ENCODE measurements around the gene TMEM217.
A peak's percentile ranks its signal among the peaks of the same experiment; 100 is the strongest.
"Not testable (repeated sequence)": the region's sequence is repeated elsewhere in the genome, so short reads cannot be mapped to it uniquely, and the experiment has no call there.

TMEM217 gene
- long read RNA-seq, donor 1, result 0 reads
- long read RNA-seq, donor 2, result 0 reads
- long read RNA-seq, donor 3, result 0 reads
- long read RNA-seq, donor 4, result 0 reads
- long read RNA-seq, donor 5, result 0 reads
- long read RNA-seq, donor 6, result 0 reads
- long read RNA-seq, donor 7, result 0 reads
- long read RNA-seq, donor 8, result 0 reads

- DNase-seq, result peak; percentile 94
These were observed at the start of gene TMEM217, which contains the start of gene TBC1D22B for GRCh38 chr6:37257634-37258404. TSS of gene TMEM217 (minus strand) at chr6:37258144. CDS start at chr6:37219030, 39,114 bp downstream. TSS of gene TBC1D22B (plus strand) at chr6:37257772. CDS start at chr6:37257918, 146 bp downstream.

DNA sequence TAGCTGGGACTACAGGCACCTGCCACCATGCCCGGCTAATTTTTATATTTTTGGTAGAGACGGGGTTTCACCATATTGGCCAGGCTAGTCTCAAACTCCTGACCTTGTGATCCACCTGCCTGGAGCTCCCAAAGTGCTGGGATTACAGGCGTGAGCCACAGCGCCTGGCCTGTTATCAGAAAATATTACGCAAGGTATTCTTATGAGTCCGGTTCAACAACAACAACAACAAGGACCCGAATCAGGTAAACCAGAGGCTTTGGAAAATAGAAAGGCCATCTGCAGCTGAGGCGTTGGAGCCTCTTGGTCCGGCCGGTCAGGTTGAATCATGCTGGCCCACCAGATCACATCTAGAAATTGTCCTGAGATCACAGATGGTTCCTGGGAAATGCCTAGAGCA, 49.5 kb upstream of the TMEM217 start:
- not testable (repeated sequence) for DNase-seq

- no peak for DNase-seq
These were observed 48.8 kb upstream of the TMEM217 start for GRCh38 chr6:37306624-37307222.

- no peak for DNase-seq
These were observed 48.0 kb upstream of the TMEM217 start for GRCh38 chr6:37305841-37306425.

- DNase-seq, result no peak
These were observed 46.8 kb upstream of the TMEM217 start for GRCh38 chr6:37304766-37305165.

GRCh38 chr6:37303891-37304503, 46.1 kb upstream of the TMEM217 start:
- DNase-seq, result no peak

GRCh38 chr6:37303091-37303660, 45.2 kb upstream of the TMEM217 start:
- no peak for DNase-seq

DNA sequence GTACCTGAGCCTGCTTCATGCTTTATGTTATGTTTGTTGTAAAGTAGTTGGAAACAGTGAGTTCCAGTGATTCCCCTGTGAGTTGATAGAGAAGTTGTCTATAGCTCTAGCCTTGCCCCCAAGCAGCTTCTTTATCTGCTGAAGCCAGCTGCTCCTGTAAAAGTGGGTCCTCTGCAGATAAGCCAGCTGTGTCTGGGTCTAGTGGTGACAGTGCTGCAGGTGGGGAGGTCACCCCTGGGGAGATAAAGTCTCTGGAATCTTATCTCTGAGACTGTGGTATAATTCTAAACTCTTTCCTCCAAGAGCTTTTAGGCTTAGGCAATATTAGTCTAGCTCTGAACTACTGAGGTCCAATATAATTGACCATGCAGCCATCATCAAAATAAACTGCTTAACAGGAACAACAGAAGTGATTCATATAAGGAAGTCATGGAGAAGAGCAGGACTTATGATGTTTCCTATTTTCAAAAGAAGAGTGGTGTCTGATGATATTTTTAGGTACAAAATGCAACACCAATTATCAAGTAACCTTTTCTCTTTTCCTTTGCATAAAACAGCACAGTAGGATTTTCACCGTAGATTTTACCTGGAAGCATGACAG, 44.2 kb upstream of the TMEM217 start:
- no peak for DNase-seq

DNA sequence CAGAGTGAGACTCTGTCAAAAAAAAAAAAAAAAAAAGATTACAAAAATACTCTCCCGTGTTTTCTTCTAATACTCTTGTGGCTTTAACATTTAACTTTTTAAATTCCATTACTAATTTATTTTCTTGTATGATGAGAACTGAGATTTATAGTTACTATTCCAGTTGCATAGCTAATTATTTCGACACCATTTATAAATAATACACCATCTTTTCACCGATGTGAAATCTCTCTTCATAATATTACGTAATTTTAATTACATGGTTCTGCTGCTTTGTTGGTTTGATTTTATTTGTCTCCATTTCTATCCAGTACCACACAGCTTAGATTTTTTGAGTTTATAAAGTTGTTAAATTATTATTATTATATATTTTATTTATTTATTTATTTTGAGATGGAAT, 42.0 kb upstream of the TMEM217 start:
- DNase-seq, result no peak

- DNase-seq, result no peak
These were observed 41.0 kb upstream of the TMEM217 start for GRCh38 chr6:37298958-37299357.

GRCh38 chr6:37297637-37298036, 39.7 kb upstream of the TMEM217 start:
- DNase-seq, result not testable (repeated sequence)

DNA sequence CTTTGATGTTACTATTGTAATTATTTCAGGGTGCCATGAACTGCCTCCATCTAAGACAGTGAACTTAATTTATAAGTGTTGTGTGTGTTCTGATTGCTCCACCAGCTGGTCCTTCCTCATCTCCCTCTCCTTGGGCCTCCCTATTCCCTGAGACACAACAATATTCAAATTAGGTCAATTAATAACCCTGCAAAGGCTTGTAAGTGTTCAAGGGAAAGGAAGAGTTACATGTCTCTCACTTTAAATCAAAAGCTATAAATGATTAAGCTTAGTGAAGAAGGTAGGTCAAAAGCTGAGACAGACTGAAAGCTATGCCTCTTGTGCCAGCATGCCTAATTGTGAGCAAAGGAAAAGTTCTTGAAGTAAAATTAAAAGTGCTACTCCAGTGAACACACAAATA, 35.5 kb upstream of the TMEM217 start:
- no peak for DNase-seq

GRCh38 chr6:37289931-37290330, 32.0 kb upstream of the TMEM217 start:
- no peak for DNase-seq

DNA sequence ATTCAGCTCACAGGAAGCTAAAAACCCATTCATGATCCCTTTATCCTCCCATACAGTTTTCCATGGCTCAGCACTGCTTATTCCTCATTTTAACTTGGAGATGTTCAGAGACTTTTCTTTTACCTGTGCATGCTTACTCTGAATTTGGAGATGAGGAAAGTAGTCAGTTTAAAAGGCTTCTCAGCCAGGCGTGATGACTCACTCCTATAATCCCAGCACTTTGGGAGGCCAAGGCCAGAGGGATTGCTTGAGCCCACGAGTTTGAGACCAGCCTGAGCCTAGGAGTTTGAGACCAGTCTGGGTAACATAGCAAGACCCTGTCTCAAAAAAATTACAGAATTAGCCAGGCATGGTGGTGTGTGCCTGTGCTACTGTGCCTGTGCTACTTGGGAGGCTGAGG, 30.3 kb upstream of the TMEM217 start:
- DNase-seq, result no peak

GRCh38 chr6:37287519-37288157, 29.7 kb upstream of the TMEM217 start:
- no peak for DNase-seq

- DNase-seq, result no peak
These were observed 27.9 kb upstream of the TMEM217 start for GRCh38 chr6:37285861-37286311.

GRCh38 chr6:37284781-37285180, 26.8 kb upstream of the TMEM217 start:
- no peak for DNase-seq

DNA sequence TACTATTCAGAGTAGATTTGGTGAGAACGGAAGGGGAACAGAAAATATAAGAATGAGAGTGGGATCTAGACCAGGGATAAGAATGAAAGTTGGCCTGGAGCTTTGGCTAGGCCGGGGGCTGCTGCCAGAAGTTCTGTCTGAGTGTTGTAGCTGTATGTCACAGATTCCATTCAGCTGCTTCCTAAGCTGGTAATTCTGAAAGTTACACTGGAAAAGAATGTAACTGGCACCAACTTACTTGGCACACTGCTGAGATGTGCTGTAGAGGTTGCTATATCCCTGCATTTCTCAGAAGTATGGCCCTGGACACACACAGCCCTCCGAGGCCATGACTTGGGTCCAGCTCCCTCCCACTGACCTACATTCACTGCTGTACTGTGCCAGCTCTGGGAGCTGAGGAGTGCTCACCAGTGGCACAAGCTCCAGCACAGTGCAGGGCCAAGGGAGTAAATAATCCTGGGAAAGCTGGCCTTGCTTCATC, 25.8 kb upstream of the TMEM217 start:
- no peak for DNase-seq

GRCh38 chr6:37283268-37283667, 25.3 kb upstream of the TMEM217 start:
- no peak for DNase-seq

- no peak for DNase-seq
These were observed 24.4 kb upstream of the TMEM217 start for GRCh38 chr6:37282371-37282770.
